Ascending aorta (tissue), 2 donors: ENCODE results near the gene KCNIP4. TPM values are rescaled to one million over a fixed set of nuclear protein-coding genes. Genes with fewer than 3 reads are reported as not detected.

ENCODE experiments used
- DNase-seq, 2 donors: peaks; one replicate each; pipeline ENCODE4 v3.0.0-alpha.2; 2019; ENCODE audit warnings: low spot score in 2 of 2
- H3K27ac ChIP-seq, 2 donors: fragments of 200-600 bp; sonication (generic); one replicate each; pipeline ENCODE4 v1.5.1; 2016 to 2017; ENCODE audit warnings: mild to moderate bottlenecking in 1 of 2
- H3K27me3 ChIP-seq: fragments of 200-600 bp; sonication (generic); one replicate; pipeline ENCODE4 v1.5.1; 2017
- H3K36me3 ChIP-seq, 2 donors: fragments of 200-600 bp; sonication (generic); one replicate each; pipeline ENCODE4 v1.5.1; 2016
- H3K4me1 ChIP-seq, 2 donors: fragments of 200-600 bp; sonication (generic); one replicate each; pipeline ENCODE4 v1.5.1; 2016 to 2017; ENCODE audit warnings: mild to moderate bottlenecking in 1 of 2
- H3K4me3 ChIP-seq, 2 donors: fragments of 200-600 bp; sonication (generic); one replicate each; pipeline ENCODE4 v1.5.1; 2016 to 2017; ENCODE audit warnings: mild to moderate bottlenecking in 1 of 2
- H3K9me3 ChIP-seq, 2 donors: fragments of 200-600 bp; sonication (generic); one replicate each; pipeline ENCODE4 v1.5.1; 2016
- CTCF ChIP-seq, 3 experiments: fragments of 200-600 bp in 2 of 3; fragments of 450-650 bp in 1 of 3; sonication (generic) in 2 of 3; IDR thresholded peaks; one replicate each; pipeline ENCODE4 v1.5.1; 2016 to 2019; ENCODE audit warnings: antibody characterized with exemption in 3 of 3, mild to moderate bottlenecking in 1 of 3, moderate library complexity in 1 of 3
- intact Hi-C: fragments of 100-400 bp; cut with DNase I; formaldehyde crosslinking; loops from one replicate; pipeline ENCODE4 v1.15.1; 2023
- total RNA-seq: library from RNA; depleted of rRNA; stranded (reverse); fragments of >200 nt; gene quantifications from one replicate; pipeline ENCODE4 v1.1.0, GENCODE V29; 2016

The KCNIP4 gene
- total RNA-seq, 1 donor from 2014 or later = not detected

GRCh38 chr4:21514022-21514694, 434.4 kb downstream of the KCNIP4 start:
- DNase-seq = no peak
- no peaks in the 10 kb centered on the region for H3K36me3 ChIP-seq
- H3K27me3 ChIP-seq = no peaks in the 10 kb centered on the region
- intact Hi-C loops = loop anchor here (5.0 kb wide), 1 partner anchor 253 kb away; no protein-coding TSS in a partner anchor
- H3K4me1 ChIP-seq = no peaks in the 10 kb centered on the region
- H3K27ac ChIP-seq = no peak overlapping the region
- no peak for TF ChIP-seq CTCF (IDR thresholded peaks at IDR 0.05)
- no peaks in the 10 kb centered on the region for H3K9me3 ChIP-seq
- no peak overlapping the region for H3K4me3 ChIP-seq

GRCh38 chr4:21512353-21512752, 436.2 kb downstream of the KCNIP4 start:
- Histone ChIP-seq H3K27me3 (no peaks in the 10 kb centered on the region), H3K4me3 (no peak overlapping the region), H3K9me3 (no peaks in the 10 kb centered on the region), H3K4me1 (no peaks in the 10 kb centered on the region), H3K36me3 (no peaks in the 10 kb centered on the region), H3K27ac (no peak overlapping the region)
- intact Hi-C loops = loop anchor here (5.0 kb wide), 1 partner anchor 255 kb away; no protein-coding TSS in a partner anchor
- no peak for DNase-seq
- TF ChIP-seq CTCF (IDR thresholded peaks at IDR 0.05) = peak in 1 of 3 experiments; percentile 6

GRCh38 chr4:21507439-21507838, 441.1 kb downstream of the KCNIP4 start:
- Histone ChIP-seq H3K4me1 (no peaks in the 10 kb centered on the region), H3K27me3 (no peaks in the 10 kb centered on the region), H3K4me3 (no peak overlapping the region), H3K9me3 (no peaks in the 10 kb centered on the region), H3K27ac (no peak overlapping the region), H3K36me3 (no peaks in the 10 kb centered on the region)
- no peak for DNase-seq
- TF ChIP-seq CTCF (IDR thresholded peaks at IDR 0.05) = no peak
- intact Hi-C loops = no loop called here

- H3K27ac ChIP-seq = no peak overlapping the region
- TF ChIP-seq CTCF (IDR thresholded peaks at IDR 0.05) = no peak
- no peak overlapping the region for H3K4me3 ChIP-seq
- intact Hi-C loops = no loop called here
- H3K27me3 ChIP-seq = no peaks in the 10 kb centered on the region
- H3K4me1 ChIP-seq = no peaks in the 10 kb centered on the region
- no peak for DNase-seq
- no peaks in the 10 kb centered on the region for H3K36me3 ChIP-seq
- H3K9me3 ChIP-seq = no peaks in the 10 kb centered on the region
These were observed 457.9 kb downstream of the KCNIP4 start for GRCh38 chr4:21490682-21491081.

GRCh38 chr4:21476757-21477156, 471.8 kb downstream of the KCNIP4 start:
- intact Hi-C loops = no loop called here
- Histone ChIP-seq H3K9me3 (no peaks in the 10 kb centered on the region), H3K27ac (no peak overlapping the region), H3K27me3 (no peaks in the 10 kb centered on the region), H3K4me1 (no peaks in the 10 kb centered on the region), H3K4me3 (no peak overlapping the region), H3K36me3 (no peaks in the 10 kb centered on the region)
- no peak for TF ChIP-seq CTCF (IDR thresholded peaks at IDR 0.05)
- DNase-seq = no peak
